ENCODE measurements around the gene TTC19.
A peak's percentile ranks its signal among the peaks of the same experiment; 100 is the strongest.

Gene TTC19

GRCh38 chr17:15955793-15956541 is 43.7 kb upstream of the TTC19 start:
- TF ChIP-seq CTCF (conservative IDR thresholded peaks at IDR 0.05) (no peak), ZFX (IDR thresholded peaks at IDR 0.05) (no peak)
- H3K27ac ChIP-seq, result no peak overlapping the region

GRCh38 chr17:15957206-15957605 is 42.4 kb upstream of the TTC19 start:
- TF ChIP-seq CTCF (conservative IDR thresholded peaks at IDR 0.05) (no peak), ZFX (IDR thresholded peaks at IDR 0.05) (no peak)
- H3K27ac ChIP-seq, result no peak overlapping the region

- TF ChIP-seq CTCF (conservative IDR thresholded peaks at IDR 0.05) (no peak), ZFX (IDR thresholded peaks at IDR 0.05) (no peak)
Measured at GRCh38 chr17:15957608-15958307, 41.9 kb upstream of the TTC19 start.

GRCh38 chr17:15958484-15958854 is 41.2 kb upstream of the TTC19 start:
- no peak overlapping the region for H3K27ac ChIP-seq
- no peak for TF ChIP-seq CTCF (conservative IDR thresholded peaks at IDR 0.05)
- no peak for TF ChIP-seq ZFX (IDR thresholded peaks at IDR 0.05)

More at GRCh38 chr17:15957608-15958307, 41.9 kb upstream of the TTC19 start:
- no peak overlapping the region for H3K27ac ChIP-seq

- no peak for TF ChIP-seq ZFX (IDR thresholded peaks at IDR 0.05)
- no peak for TF ChIP-seq CTCF (conservative IDR thresholded peaks at IDR 0.05)
- H3K27ac ChIP-seq, result no peak overlapping the region
Measured at GRCh38 chr17:15963670-15964110, 35.9 kb upstream of the TTC19 start.

- H3K27ac ChIP-seq, result peak overlapping the region; percentile 32
- TF ChIP-seq ZFX (IDR thresholded peaks at IDR 0.05) (no peak), CTCF (conservative IDR thresholded peaks at IDR 0.05) (no peak)
Measured at GRCh38 chr17:15965528-15965927, 34.1 kb upstream of the TTC19 start.

- no peak for TF ChIP-seq CTCF (conservative IDR thresholded peaks at IDR 0.05)
- no peak for TF ChIP-seq ZFX (IDR thresholded peaks at IDR 0.05)
- peak overlapping the region; percentile 59 for H3K27ac ChIP-seq
Measured at GRCh38 chr17:15966183-15966878, 33.3 kb upstream of the TTC19 start.

Measured in C4-2B (cell line).